Tongue (tissue), 2 donors: ENCODE data around the gene UBE2L3. TPM values are rescaled to one million over a fixed set of nuclear protein-coding genes. Genes with fewer than 3 reads are reported as not detected.
A peak's percentile ranks its signal among the peaks of the same experiment; 100 is the strongest.
"Not testable (repeated sequence)": the region's sequence is repeated elsewhere in the genome, so short reads cannot be mapped to it uniquely, and the experiment has no call there.

ENCODE experiments used
- DNase-seq: peaks from one replicate; pipeline ENCODE4 v3.0.0-alpha.2; 2015
- total RNA-seq: library from RNA; depleted of rRNA; stranded (reverse); fragments of >200 nt; gene quantifications from one replicate; pipeline ENCODE4 v1.2.3, GENCODE V29; 2014

UBE2L3 gene
- total RNA-seq, 1 donor from 2014 or later, result 27.9 TPM

- no peak for DNase-seq
Observed at GRCh38 chr22:21571679-21572078, 4.2 kb downstream of the UBE2L3 start.

DNA sequence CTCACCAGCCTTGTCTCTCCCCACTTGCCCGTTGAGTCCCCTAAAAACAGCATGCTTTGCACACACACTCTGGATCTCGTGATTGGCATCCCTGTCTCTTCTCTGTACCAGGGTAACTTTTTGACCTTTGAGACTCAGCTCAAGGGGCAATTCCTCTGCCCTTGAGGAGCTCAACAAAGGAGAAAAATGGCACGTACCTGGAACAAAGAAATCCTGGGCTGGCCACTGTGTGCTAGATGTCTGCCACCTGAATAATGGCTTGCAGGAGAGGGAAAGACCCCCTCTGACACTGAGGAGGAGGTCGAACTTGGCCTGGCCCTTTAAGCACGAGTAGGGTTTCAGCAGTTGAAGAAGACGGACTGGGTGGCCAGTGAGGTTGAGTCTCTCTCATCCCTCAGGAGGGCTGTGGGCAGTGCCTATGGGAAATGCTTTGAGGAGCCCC lies 5.8 kb downstream of the UBE2L3 start:
- no peak for DNase-seq

DNA sequence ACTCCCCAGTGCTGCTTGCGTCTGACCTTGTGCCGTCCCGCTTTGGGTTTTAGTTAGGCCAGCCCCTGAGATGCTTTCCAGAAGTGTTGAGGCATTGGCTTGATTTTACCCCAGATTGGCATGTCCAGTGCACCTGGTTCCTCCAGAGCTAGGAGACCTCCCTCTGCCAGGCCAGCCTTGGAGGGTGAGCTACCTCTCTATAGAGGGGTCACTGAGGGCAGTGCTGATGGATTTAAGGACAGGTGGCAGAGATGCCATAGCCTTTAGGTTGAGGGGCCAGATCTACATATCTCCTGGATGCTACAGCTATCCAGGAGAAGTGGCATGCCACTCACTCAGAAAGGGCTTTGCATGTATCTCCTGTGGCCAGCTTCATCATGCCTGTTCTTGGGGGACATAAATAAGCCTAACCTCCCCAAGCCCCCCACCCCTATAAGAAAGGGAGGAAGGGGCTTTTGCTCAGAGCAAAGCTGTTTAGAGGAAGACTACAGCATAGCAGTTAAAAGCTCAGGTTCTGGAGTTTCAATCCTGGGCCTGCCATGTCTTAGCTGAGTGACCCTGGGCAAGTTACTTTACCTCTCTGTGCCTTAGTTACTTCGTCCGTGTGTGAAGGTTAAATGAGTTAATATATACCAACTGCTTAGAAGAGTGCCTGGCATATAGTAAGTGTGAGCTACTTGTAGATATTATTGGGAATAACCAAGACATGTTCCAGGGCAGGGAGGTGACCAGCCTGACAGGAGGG lies 6.4 kb downstream of the UBE2L3 start:
- no peak for DNase-seq

- DNase-seq, result no peak
Observed at GRCh38 chr22:21579474-21579851, 11.9 kb downstream of the UBE2L3 start.

DNA sequence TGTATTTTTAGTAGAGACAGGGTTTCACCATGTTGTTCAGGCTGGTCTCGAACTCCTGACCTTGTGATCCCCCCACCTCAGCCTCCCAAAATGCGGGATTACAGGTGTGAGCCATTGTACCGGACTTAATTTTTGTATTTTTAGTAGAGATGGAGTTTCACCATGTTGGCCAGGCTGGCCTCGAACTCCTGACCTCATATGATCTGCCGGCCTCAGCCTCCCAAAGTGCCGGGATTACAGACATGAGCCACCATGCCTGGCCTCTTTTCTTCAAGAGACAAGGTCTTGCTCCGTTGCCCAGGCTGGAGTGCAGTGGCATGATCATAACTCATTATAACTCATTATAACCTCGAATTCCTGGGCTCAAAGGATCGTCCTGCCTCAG lies 13.1 kb downstream of the UBE2L3 start:
- not testable (repeated sequence) for DNase-seq

GRCh38 chr22:21581009-21581713 lies 13.6 kb downstream of the UBE2L3 start:
- not testable (repeated sequence) for DNase-seq

- DNase-seq, result no peak
Observed at GRCh38 chr22:21582801-21583740, 15.6 kb downstream of the UBE2L3 start.

DNA sequence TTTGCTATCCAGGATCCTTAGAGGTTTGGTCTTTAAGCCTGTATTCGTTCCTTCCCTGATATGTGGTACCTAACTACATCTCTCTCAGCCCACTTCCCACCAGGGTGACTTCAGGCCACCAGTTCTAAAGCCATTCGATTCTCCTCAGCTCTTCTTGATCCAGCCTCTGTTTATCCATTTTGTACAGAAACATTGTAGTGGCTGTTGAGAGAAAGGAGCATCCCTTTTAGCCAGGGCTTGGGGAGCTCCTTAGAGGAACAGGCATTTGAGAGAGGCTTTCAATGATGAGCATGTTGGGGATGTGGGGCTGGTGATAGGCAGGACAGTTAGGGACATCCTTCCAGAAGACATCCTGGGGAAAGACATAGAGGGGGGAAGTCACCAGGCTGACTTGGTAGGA lies 17.9 kb downstream of the UBE2L3 start:
- DNase-seq, result no peak

DNA sequence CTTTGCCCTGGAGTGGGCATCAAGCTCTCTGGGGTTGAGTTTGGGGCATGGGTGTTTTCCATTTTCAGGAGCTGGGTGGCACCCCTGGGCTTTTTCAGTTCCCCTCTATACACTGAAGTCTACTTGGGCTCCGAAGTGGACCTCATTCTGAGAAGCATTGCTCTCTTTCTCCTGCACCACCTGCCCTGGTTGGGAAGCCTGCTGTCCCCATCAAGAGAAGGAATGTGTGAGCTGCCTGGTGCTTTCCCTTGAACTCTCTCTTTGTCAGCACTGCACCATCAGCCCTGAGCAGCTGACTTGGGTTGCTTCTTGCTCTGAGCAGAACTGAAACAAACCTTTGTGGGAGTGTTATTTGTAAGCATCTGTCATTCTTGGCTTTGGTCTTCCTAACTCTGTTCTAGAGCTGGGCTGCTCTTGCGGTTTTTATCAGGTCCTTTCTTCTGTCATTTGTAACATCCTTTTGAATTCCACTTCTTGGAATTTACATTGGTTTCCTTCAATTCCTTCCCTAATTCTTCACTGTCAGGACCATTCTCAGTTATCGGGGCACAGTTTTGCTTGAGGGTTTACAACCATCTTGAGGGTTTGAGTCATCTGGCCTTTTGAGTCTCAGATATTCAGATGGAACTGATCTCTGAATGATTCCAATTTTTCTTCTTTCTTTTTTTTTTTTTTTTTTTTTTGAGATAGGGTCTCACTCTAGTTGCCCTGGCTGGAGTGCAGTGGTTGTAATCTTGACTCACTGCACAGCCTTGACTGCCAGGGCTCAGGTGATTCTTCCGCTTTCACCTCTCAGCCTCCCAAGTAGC lies 20.5 kb downstream of the UBE2L3 start:
- DNase-seq, result peak; percentile 50

GRCh38 chr22:21589396-21589795 lies 21.9 kb downstream of the UBE2L3 start:
- no peak for DNase-seq

DNA sequence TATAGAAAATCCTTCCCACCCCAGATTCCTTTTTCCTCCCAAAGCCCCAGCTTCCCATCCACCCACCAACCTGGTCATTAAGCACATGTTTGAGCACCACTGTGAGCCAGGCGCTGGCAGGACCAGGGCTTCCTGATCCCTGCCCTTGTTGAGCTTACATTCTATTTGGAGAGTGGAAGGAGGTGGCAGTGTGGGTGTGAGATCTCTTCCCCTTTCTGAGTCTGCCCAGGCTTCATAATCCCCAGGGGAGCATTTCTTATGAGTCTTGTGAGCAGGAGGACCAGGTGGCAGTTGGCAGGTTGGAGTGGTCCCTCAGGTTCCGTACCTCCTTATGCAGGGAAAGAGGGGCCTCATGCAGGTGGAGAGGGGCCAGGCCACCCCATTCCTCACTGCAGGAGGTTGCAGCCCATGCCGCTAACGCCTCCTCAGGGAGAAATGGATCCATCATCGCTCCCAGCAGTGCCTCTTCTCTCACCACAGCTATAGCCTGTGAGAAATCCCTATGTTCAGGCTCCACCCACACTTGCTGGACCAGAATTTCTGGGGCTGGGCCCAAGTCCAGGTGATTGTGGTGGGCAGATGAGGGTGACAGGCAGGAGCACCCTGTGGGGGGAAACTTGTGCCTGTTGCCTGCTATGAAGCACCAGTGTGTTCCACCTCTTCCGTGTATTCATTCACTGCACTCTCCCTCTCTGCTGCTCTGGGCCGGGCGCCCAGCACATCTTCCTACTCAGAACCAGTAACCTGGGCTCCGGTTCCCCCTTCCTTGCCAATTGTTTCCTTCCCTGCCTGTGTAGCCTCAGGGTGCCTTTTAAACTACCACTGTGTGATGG lies 23.5 kb downstream of the UBE2L3 start:
- no peak for DNase-seq

DNA sequence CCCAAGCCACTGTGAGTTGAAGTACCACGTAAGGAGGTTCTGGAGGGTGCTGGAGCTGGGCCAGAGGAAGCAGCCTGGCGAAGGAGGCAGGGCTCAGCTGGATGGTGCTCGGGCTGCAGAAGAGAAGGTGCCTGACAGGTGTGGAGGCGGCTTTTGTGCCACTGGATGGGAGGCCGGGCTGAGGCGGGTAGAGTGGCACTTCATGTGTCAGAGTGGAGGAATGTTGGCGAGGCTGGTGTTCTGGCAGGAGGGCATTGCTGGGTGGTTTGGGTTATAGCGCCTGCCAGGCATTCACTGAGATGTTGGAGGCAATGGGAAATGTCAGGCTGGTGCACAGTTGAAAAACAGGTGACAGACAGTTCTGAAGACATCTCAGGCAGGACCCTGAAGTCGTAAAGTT lies 24.2 kb downstream of the UBE2L3 start:
- no peak for DNase-seq

DNA sequence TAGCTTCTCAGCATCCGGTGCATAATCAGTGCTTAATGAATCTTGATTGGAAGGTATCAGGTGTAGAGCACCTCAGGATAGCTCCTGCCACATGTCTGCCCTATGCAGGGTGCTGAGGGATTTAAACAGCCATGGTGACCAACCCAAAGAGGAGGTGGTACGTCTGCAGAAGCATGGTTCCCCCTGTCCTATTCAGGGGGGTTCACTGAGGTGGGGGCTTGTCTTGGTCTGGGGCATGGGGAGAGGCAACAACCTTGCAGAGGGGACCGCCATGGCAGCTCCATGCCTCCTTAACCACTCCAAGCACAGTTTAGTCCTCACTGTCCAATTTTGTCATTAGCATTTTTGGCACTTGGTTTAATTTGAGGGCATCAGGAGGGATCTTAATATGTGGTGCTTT lies 24.9 kb downstream of the UBE2L3 start:
- no peak for DNase-seq

DNA sequence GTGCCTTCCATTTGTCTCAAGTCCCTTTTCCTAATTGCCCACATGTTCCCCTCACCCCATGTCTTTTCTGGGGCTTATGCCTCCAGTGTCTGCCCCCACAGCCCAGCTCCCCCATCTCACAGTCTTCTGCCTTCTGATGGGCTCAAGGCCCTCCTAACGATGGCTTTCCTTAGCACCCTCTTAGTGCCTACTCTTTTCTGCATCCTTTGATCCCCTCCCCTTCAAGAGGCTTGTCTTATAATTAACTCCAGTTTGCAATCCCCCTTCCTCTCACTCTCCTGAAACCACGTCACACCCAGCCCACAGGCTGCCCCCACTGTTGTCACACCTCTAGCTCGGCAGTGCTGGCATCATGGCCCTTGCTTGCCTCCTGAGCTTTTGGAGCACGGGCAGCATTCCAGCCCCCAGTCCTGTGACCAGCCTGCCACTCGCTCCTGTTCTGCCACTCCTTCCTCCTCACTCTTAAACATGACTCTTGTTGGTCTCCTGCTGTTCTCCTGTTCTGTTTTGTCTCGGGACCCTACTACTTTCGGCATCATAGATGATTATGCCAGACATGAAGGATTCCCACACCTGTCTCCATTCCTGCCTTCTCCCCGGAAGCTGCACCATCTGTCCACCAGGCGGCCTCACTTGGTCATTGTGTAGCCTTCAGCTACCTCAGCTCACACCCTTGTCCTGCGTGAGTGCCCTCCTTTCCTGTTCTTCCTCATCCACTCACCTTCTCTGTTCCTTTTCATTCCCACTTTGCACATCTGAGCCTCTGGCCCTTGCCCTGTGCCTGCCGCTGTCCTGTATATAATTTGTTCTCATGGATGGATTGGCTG lies 26.1 kb downstream of the UBE2L3 start:
- no peak for DNase-seq

DNA sequence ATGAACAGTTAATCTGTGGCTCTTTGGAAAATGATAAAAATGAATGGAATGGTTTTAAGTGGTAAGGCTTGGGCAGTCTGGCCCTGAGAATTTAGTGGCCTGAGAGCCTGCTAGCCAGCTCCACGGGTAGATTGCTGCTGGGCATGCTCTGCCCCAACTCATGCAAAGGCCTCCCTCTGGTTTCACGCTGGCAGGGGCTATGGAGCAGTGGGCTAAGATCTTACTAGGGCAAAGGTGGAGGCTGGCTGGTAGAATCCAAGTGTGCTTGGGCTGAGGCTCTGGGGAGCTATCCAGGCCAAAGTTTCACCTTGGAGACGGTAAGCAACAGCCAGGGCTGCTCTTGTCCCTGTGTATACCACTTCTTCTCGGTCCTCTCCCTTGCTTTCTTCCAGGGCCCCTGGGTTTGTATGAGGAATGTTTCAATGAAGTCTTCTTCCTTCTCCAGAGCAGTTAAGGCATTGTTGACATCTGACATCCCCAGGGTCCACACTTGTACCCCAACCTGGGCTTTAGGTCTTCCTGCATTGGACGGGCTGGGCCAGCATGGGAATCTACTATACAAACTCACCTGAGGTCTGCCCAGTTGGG lies 27.4 kb downstream of the UBE2L3 start:
- no peak for DNase-seq

DNA sequence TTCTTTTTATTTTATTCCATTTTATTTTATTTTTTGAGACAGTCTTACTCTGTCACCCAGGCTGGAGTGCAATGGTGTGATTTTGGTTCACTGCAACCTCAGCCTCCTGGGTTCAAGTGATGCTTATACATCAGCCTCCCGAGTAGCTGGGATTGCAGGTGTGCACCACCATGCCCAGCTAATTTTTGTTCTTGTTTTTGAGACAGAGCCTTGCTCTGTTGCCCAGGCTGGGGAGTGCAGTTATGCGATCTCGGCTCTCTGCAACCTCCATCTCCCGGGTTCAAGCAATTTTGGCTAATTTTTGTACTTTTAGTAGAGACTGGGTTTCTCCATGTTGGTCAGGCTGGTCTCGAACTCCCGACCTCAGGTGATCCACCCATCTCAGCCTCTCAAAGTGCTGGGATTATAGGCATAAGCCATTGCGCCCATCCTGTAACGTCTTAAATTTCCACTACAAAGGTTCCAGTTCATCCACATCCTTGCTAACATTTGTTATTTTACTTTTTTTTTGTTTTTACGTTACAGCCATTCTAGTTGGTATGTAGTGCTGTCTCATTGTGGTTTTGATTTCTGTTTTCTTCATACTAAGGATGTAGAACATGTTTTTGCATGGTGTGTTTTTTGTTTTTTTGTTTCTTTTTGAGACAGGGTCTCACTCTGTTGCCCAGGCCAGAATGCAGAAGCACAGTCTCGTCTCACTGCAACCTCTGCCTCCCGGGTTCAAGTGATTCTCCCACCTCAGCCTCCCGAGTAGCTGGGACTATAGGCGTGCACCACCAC lies 29.0 kb downstream of the UBE2L3 start:
- not testable (repeated sequence) for DNase-seq

DNA sequence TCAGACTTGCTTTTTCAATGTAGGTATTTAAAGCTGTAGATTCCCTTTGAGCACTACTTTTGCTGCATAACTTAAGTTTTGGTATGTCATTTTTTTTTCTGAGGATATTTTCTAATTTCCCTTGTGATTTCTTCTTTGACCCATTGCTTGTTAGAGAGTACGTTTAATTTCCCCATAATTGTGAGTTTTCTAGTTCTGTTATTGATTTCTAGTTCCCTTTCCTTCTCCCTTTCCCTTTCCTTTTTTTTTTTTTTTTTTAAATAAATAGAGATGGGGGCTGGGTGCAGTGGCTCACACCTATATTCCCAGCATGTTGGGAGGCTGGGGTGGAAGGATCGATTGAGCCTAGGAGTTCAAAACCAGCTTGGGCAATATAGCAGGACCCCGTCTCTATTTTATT lies 30.8 kb downstream of the UBE2L3 start:
- no peak for DNase-seq

DNA sequence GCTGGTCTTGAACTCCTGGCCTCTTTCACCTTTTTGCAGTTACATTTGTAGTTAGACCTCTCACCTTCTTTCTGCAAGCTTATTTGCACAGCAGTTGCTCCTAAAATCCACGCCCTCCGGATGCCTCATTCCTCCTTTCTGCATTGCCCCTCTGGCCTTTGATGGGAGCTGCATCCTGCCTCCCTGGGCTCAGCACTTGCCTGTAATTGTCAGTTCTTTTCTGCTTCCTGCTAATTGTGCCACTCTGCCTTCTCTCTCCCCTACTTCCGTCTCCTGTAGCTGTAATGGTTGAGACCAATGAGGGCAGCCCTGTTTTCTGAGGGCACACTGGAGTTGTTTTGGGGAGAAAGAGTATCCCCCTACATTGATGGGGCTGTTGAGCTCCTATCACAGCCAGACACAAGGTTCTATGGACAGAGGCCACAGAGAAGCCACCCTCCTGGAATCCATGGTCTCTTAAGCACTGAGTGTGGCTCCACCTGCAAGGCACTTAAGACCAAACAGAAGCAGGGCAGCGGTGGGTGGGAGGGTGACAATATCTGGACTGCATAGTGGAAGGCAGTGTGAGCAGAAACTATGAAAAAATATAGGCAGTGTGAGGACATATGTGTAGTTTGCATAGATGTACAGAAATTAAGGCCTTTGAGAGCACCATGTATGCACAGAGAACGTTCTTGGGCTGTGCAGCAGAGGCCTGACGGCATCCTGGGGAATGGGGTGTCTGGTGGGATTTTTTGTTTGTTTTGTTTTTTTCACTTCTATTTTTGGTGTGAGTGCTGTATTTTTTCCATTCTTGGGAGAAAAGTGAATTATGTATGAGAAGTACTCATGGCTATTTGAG lies 31.8 kb downstream of the UBE2L3 start:
- no peak for DNase-seq
